GM18873 (cell line): ENCODE measurements around the gene SDK2.
"Not testable (repeated sequence)": the region's sequence is repeated elsewhere in the genome, so short reads cannot be mapped to it uniquely, and the experiment has no call there.

Experiments
- ATAC-seq: cut with Tn5 transposase; IDR thresholded peaks from one replicate; pipeline ENCODE4 v1.9.1; 2021; ENCODE audit warnings: mild to moderate bottlenecking, moderate library complexity, moderate number of reproducible peaks; ENCODE audit not compliant: unreplicated experiment, low FRiP score

SDK2 gene

GRCh38 chr17:73318427-73318813 is 325.8 kb downstream of the SDK2 start:
- ATAC-seq = no peak

GRCh38 chr17:73317513-73318426 is 326.5 kb downstream of the SDK2 start:
- no peak for ATAC-seq

- ATAC-seq = no peak
These were observed 327.2 kb downstream of the SDK2 start for GRCh38 chr17:73316919-73317505.

- no peak for ATAC-seq
These were observed 328.8 kb downstream of the SDK2 start for GRCh38 chr17:73315471-73315870.

GRCh38 chr17:73313526-73314127 is 330.6 kb downstream of the SDK2 start:
- ATAC-seq = no peak

- not testable (repeated sequence) for ATAC-seq
These were observed 331.4 kb downstream of the SDK2 start for GRCh38 chr17:73312887-73313286.

- ATAC-seq = peak; percentile 79
These were observed 332.2 kb downstream of the SDK2 start, which contains the start of gene CDC42EP4 for GRCh38 chr17:73311781-73312641. Gene CDC42EP4, minus strand, starts transcription at chr17:73312001. Its CDS starts 25,501 bp downstream, at chr17:73286500.

- peak; percentile 12 for ATAC-seq
These were observed 332.8 kb downstream of the SDK2 start for GRCh38 chr17:73311428-73311780.

GRCh38 chr17:73309727-73310596 is 334.3 kb downstream of the SDK2 start:
- no peak for ATAC-seq

GRCh38 chr17:73308959-73309358 is 335.3 kb downstream of the SDK2 start:
- not testable (repeated sequence) for ATAC-seq

GRCh38 chr17:73308017-73308823 is 336.0 kb downstream of the SDK2 start:
- no peak for ATAC-seq

GRCh38 chr17:73307130-73307529 is 337.1 kb downstream of the SDK2 start:
- ATAC-seq = no peak

- no peak for ATAC-seq
These were observed 338.1 kb downstream of the SDK2 start for GRCh38 chr17:73305845-73306836.

- no peak for ATAC-seq
These were observed 339.1 kb downstream of the SDK2 start for GRCh38 chr17:73304971-73305812.

GRCh38 chr17:73304438-73304837 is 339.8 kb downstream of the SDK2 start:
- no peak for ATAC-seq

- ATAC-seq = no peak
These were observed 342.1 kb downstream of the SDK2 start for GRCh38 chr17:73302189-73302588.

GRCh38 chr17:73301369-73301768 is 342.9 kb downstream of the SDK2 start:
- ATAC-seq = no peak
